Measurements from ENCODE around the gene IPO13.

IPO13 gene

GRCh38 chr1:43987159-43987902 is 40.6 kb downstream of the IPO13 start:
- DNase-seq (ENCODE audit: low read depth, low spot score) = no peak

- no peak for DNase-seq (ENCODE audit: low read depth, low spot score)
Measured at GRCh38 chr1:43990271-43991199, 43.8 kb downstream of the IPO13 start.

GRCh38 chr1:43991200-43991475 is 44.4 kb downstream of the IPO13 start:
- DNase-seq (ENCODE audit: low read depth, low spot score) = no peak

GRCh38 chr1:43991476-43992231 is 44.9 kb downstream of the IPO13 start, which contains the start of gene CCDC24:
Gene CCDC24 (plus strand): TSS chr1:43991599. CDS start chr1:43991879, 280 bp downstream.
- peak; percentile 32 for DNase-seq (ENCODE audit: low read depth, low spot score)

- no peak for DNase-seq (ENCODE audit: low read depth, low spot score)
Measured at GRCh38 chr1:43992232-43992995, 45.7 kb downstream of the IPO13 start.

GRCh38 chr1:43993206-43993914 is 46.6 kb downstream of the IPO13 start:
- DNase-seq (ENCODE audit: low read depth, low spot score) = no peak

GRCh38 chr1:43994071-43994470 is 47.3 kb downstream of the IPO13 start:
- DNase-seq (ENCODE audit: low read depth, low spot score) = no peak

- DNase-seq (ENCODE audit: low read depth, low spot score) = no peak
Measured at GRCh38 chr1:43994794-43995790, 48.3 kb downstream of the IPO13 start.

- no peak for DNase-seq (ENCODE audit: low read depth, low spot score)
Measured at GRCh38 chr1:43995984-43996732, 49.4 kb downstream of the IPO13 start.

GRCh38 chr1:43996733-43997115 is 50.0 kb downstream of the IPO13 start:
- no peak for DNase-seq (ENCODE audit: low read depth, low spot score)

GRCh38 chr1:43997295-43997999 is 50.7 kb downstream of the IPO13 start:
- no peak for DNase-seq (ENCODE audit: low read depth, low spot score)

- DNase-seq (ENCODE audit: low read depth, low spot score) = no peak
Measured at GRCh38 chr1:43998000-43998378, 51.2 kb downstream of the IPO13 start.

GRCh38 chr1:43999455-43999854 is 52.7 kb downstream of the IPO13 start:
- no peak for DNase-seq (ENCODE audit: low read depth, low spot score)

GRCh38 chr1:44000122-44000665 is 53.4 kb downstream of the IPO13 start:
- DNase-seq (ENCODE audit: low read depth, low spot score) = no peak

- DNase-seq (ENCODE audit: low read depth, low spot score) = no peak
Measured at GRCh38 chr1:44002165-44002564, 55.4 kb downstream of the IPO13 start.

- DNase-seq (ENCODE audit: low read depth, low spot score) = no peak
Measured at GRCh38 chr1:44002606-44003157, 55.9 kb downstream of the IPO13 start.

- DNase-seq (ENCODE audit: low read depth, low spot score) = no peak
Measured at GRCh38 chr1:44008259-44008658, 61.5 kb downstream of the IPO13 start.
